ENCODE measurements around the gene KCNE4.

KCNE4 gene, protein sequence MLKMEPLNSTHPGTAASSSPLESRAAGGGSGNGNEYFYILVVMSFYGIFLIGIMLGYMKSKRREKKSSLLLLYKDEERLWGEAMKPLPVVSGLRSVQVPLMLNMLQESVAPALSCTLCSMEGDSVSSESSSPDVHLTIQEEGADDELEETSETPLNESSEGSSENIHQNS

DNA sequence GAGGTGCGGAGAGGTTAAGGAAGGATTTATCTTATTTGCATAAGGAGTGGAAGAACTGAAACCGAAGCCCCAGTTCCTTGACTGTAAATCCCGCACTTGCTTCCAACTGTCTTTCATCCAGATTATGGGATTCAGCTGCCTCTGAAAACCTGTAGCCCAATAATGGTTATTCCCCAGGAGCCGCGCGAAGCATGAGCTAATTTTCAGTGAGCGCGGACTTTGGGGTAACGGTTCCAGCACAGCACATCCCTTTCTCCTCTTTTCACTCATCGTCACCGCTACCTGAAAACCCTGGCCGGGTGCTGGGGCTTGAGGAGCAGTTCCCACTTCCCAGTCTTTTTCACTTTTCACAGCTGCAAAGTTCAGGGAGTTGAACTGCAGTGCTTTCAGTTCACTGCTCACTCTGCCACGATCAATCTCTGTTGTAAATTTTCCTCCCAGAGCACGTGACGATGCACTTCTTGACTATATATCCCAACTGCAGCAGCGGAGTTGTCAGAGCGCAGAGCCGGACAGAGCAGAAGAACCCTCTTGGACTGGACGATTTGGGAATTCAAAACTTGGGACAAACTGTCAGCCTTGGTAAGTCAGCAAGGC, at the start of gene KCNE4:
TSS of gene KCNE4 (plus strand) at position 498 of the 597 bp plus-strand sequence. CDS start 641 bp downstream, outside the sequence.
- TF ChIP-seq FOXM1 (IDR thresholded peaks at IDR 0.05; ENCODE audit: borderline replicate concordance, low read depth), result no peak
- no peak for TF ChIP-seq NFIC (IDR thresholded peaks at IDR 0.05)
- TF ChIP-seq, protein P1, sequence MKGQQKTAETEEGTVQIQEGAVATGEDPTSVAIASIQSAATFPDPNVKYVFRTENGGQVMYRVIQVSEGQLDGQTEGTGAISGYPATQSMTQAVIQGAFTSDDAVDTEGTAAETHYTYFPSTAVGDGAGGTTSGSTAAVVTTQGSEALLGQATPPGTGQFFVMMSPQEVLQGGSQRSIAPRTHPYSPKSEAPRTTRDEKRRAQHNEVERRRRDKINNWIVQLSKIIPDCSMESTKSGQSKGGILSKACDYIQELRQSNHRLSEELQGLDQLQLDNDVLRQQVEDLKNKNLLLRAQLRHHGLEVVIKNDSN (IDR thresholded peaks at IDR 0.05), result no peak
- no peak for TF ChIP-seq CEBPB (IDR thresholded peaks at IDR 0.05)
- TF ChIP-seq, protein P2, sequence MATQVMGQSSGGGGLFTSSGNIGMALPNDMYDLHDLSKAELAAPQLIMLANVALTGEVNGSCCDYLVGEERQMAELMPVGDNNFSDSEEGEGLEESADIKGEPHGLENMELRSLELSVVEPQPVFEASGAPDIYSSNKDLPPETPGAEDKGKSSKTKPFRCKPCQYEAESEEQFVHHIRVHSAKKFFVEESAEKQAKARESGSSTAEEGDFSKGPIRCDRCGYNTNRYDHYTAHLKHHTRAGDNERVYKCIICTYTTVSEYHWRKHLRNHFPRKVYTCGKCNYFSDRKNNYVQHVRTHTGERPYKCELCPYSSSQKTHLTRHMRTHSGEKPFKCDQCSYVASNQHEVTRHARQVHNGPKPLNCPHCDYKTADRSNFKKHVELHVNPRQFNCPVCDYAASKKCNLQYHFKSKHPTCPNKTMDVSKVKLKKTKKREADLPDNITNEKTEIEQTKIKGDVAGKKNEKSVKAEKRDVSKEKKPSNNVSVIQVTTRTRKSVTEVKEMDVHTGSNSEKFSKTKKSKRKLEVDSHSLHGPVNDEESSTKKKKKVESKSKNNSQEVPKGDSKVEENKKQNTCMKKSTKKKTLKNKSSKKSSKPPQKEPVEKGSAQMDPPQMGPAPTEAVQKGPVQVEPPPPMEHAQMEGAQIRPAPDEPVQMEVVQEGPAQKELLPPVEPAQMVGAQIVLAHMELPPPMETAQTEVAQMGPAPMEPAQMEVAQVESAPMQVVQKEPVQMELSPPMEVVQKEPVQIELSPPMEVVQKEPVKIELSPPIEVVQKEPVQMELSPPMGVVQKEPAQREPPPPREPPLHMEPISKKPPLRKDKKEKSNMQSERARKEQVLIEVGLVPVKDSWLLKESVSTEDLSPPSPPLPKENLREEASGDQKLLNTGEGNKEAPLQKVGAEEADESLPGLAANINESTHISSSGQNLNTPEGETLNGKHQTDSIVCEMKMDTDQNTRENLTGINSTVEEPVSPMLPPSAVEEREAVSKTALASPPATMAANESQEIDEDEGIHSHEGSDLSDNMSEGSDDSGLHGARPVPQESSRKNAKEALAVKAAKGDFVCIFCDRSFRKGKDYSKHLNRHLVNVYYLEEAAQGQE (IDR thresholded peaks at IDR 0.05; ENCODE audit: low read depth), result no peak
- TF ChIP-seq CREB1 (IDR thresholded peaks at IDR 0.05; ENCODE audit: low read depth), result no peak
- TF ChIP-seq TCF12 (IDR thresholded peaks at IDR 0.05; ENCODE audit: low read depth), result no peak

DNA sequence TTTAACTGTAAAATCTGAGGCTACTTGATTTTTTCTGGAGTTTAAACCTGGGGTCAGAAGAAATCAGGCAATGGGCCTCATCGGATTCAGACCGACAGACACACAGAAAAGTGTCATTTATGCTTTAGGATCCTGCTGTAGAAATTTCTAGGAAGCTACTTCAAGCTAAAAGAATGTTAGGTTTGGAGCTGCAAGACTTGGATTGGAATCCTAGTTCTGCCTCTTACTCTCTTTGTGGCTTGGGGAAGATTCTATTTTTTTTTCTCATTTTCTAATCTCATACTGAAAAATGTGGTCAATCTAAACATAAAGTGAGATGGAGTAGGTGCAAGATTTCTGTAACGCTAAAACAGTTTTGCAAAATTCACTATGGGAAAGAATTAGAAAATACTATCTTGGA, 48.8 kb upstream of the KCNE4 start:
- TF ChIP-seq, protein P2 (IDR thresholded peaks at IDR 0.05; ENCODE audit: low read depth), result no peak
- TF ChIP-seq RAD21 (IDR thresholded peaks at IDR 0.05; ENCODE audit: low read depth) (no peak), FOXM1 (IDR thresholded peaks at IDR 0.05; ENCODE audit: borderline replicate concordance, low read depth) (no peak), ZBTB7A (IDR thresholded peaks at IDR 0.05; ENCODE audit: low read depth) (no peak), YY1 (IDR thresholded peaks at IDR 0.05; ENCODE audit: low read depth) (no peak), CEBPB (IDR thresholded peaks at IDR 0.05) (no peak), TCF12 (IDR thresholded peaks at IDR 0.05; ENCODE audit: low read depth) (no peak), TAF1 (IDR thresholded peaks at IDR 0.05; ENCODE audit: low read depth) (no peak), TEAD4 (IDR thresholded peaks at IDR 0.05) (no peak), EP300 (IDR thresholded peaks at IDR 0.05; ENCODE audit: borderline replicate concordance) (no peak), NFIC (IDR thresholded peaks at IDR 0.05) (no peak), EGR1 (IDR thresholded peaks at IDR 0.05) (no peak), CREB1 (IDR thresholded peaks at IDR 0.05; ENCODE audit: low read depth) (no peak)
- TF ChIP-seq, protein P1 (IDR thresholded peaks at IDR 0.05), result no peak
- TF ChIP-seq, protein P3, sequence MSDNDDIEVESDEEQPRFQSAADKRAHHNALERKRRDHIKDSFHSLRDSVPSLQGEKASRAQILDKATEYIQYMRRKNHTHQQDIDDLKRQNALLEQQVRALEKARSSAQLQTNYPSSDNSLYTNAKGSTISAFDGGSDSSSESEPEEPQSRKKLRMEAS (IDR thresholded peaks at IDR 0.05), result no peak

DNA sequence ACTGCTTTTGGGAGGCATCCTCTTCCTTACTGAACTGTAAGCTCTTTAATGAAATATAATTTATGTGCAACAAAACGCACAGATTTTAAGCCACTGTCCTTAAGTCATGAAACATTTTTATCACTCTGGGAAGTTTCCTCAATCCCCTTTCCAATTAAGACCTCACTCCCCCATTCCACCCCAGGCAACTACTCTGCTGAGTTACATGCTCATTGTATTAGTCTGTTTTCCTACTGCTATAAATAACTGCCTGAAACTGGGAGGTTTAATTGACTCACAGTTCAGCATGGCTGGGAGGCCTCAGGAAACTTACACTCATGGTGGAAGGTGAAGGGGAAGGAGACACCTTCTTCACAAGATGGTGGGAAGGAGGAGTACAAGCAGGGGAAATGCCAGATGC, 46.5 kb upstream of the KCNE4 start:
- no peak for TF ChIP-seq FOXM1 (IDR thresholded peaks at IDR 0.05; ENCODE audit: borderline replicate concordance, low read depth)
- no peak for TF ChIP-seq TAF1 (IDR thresholded peaks at IDR 0.05; ENCODE audit: low read depth)
- TF ChIP-seq, protein P3 (IDR thresholded peaks at IDR 0.05), result no peak
- no peak for TF ChIP-seq CEBPB (IDR thresholded peaks at IDR 0.05)
- no peak for TF ChIP-seq NFIC (IDR thresholded peaks at IDR 0.05)
- TF ChIP-seq, protein P2 (IDR thresholded peaks at IDR 0.05; ENCODE audit: low read depth), result no peak
- no peak for TF ChIP-seq ZBTB7A (IDR thresholded peaks at IDR 0.05; ENCODE audit: low read depth)
- TF ChIP-seq EGR1 (IDR thresholded peaks at IDR 0.05), result no peak
- TF ChIP-seq EP300 (IDR thresholded peaks at IDR 0.05; ENCODE audit: borderline replicate concordance), result no peak
- no peak for TF ChIP-seq RAD21 (IDR thresholded peaks at IDR 0.05; ENCODE audit: low read depth)
- TF ChIP-seq, protein P1 (IDR thresholded peaks at IDR 0.05), result no peak
- TF ChIP-seq CREB1 (IDR thresholded peaks at IDR 0.05; ENCODE audit: low read depth), result no peak
- TF ChIP-seq YY1 (IDR thresholded peaks at IDR 0.05; ENCODE audit: low read depth), result no peak
- no peak for TF ChIP-seq TCF12 (IDR thresholded peaks at IDR 0.05; ENCODE audit: low read depth)
- TF ChIP-seq TEAD4 (IDR thresholded peaks at IDR 0.05), result no peak

Data from Ishikawa (cell line).